Vagina (tissue), 2 donors: ENCODE data around the gene G3BP1. TPM values are rescaled to one million over a fixed set of nuclear protein-coding genes. Genes with fewer than 3 reads are reported as not detected.
A peak's percentile ranks its signal among the peaks of the same experiment; 100 is the strongest.
"Not testable (repeated sequence)": the region's sequence is repeated elsewhere in the genome, so short reads cannot be mapped to it uniquely, and the experiment has no call there.

Experiments
- DNase-seq, 2 donors: peaks; one replicate each; pipeline ENCODE4 v3.0.0-alpha.2; 2017; ENCODE audit errors: extremely low spot score in 2 of 2
- H3K27ac ChIP-seq: fragments of 200-600 bp; sonication (generic); one replicate; pipeline ENCODE4 v1.5.1; 2019
- H3K27me3 ChIP-seq: fragments of 200-600 bp; sonication (generic); one replicate; pipeline ENCODE4 v1.5.1; 2019
- H3K36me3 ChIP-seq, 2 donors: fragments of 200-600 bp; sonication (generic); one replicate each; pipeline ENCODE4 v1.5.1; 2017 to 2019
- H3K4me1 ChIP-seq: fragments of 200-600 bp; sonication (generic); one replicate; pipeline ENCODE4 v1.5.1; 2019
- H3K4me3 ChIP-seq, 2 donors: fragments of 200-600 bp; sonication (generic); 1 replicate in 1 of 2; 2 replicates in 1 of 2; pipeline ENCODE4 v1.5.1; 2016 to 2019
- H3K9me3 ChIP-seq: fragments of 200-600 bp; sonication (generic); one replicate; pipeline ENCODE4 v1.5.1; 2019
- CTCF ChIP-seq, 3 experiments: fragments of 450-650 bp in 2 of 3; fragments of 200-600 bp in 1 of 3; sonication (generic) in 1 of 3; IDR thresholded peaks; one replicate each; pipeline ENCODE4 v1.5.1; 2017 to 2019; ENCODE audit warnings: antibody characterized with exemption in 3 of 3, mild to moderate bottlenecking in 2 of 3, moderate library complexity in 2 of 3
- POLR2A ChIP-seq, 2 donors: fragments of 450-650 bp; IDR thresholded peaks; one replicate each; pipeline ENCODE4 v1.6.1; 2017; ENCODE audit warnings: antibody characterized with exemption in 2 of 2, mild to moderate bottlenecking in 2 of 2, moderate library complexity in 2 of 2
- POLR2AphosphoS5 ChIP-seq, 2 donors: sonication (generic); formaldehyde crosslinking; IDR thresholded peaks; one replicate each; pipeline ENCODE4 v1.9.0; 2017; ENCODE audit warnings: antibody characterized with exemption in 2 of 2, mild to moderate bottlenecking in 2 of 2, low read depth in 1 of 2; ENCODE audit not compliant: insufficient read depth in 1 of 2
- intact Hi-C: fragments of 100-400 bp; cut with DNase I; formaldehyde crosslinking; loops from one replicate; pipeline ENCODE4 v1.15.1; 2023
- total RNA-seq: library from RNA; depleted of rRNA; stranded (reverse); fragments of >200 nt; gene quantifications from one replicate; pipeline ENCODE4 v1.2.3, GENCODE V29; 2016

G3BP1 gene
- 97.0 TPM for total RNA-seq

DNA sequence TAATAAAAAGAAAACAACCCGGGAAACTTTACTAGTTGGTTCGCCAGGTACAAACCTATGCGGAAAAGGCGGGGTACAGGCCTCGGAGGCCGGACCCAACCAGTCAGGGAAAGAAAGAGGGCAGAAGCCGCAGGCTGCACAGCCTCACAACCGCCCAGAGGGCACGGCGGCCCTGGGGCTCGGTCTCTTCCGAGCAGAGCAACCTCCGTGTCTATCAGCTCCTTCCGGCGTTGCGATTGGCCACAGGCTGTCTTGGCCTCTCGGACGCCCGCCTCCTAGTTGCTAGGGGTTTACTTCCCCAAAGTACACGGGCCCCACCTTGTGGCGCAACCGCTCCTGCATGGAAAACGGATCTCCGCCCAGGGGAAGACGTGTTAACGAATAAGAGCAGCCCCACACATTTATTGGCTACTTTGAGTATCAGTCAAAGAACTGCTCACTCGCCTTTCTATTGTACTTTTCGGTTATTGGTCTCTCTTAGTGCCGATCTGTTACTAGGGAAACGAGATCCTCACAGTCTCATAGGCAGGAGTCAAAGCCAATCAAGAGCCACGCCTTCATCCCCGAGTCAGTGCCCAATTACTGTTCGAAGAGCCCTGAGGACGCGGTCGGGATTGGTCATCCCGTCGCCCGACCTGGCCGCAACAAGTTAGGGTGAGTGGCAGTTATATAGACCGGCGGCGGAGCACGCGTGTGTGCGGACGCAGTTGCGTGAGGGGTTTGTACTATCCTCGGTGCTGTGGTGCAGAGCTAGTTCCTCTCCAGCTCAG lies at the start of gene G3BP1:
TSS of gene G3BP1 (plus strand) at position 696 of the 770 bp plus-strand sequence. CDS start 14,667 bp downstream, outside the sequence.
- Histone ChIP-seq H3K9me3 (no peaks in the 10 kb centered on the region), H3K36me3 (no peaks in the 10 kb centered on the region), H3K4me3 (peak within 1 kb of the TSS; percentile 83 to 87), H3K27me3 (no peaks in the 10 kb centered on the region), H3K27ac (peak within 1 kb of the TSS; percentile 95), H3K4me1 (peaks cover 45% of the 10 kb centered on the region)
- peak; percentile 100 for DNase-seq
- intact Hi-C loops: no loop called here
- TF ChIP-seq CTCF (IDR thresholded peaks at IDR 0.05) (peak; percentile 34 to 56 (median 53)), POLR2A (IDR thresholded peaks at IDR 0.05) (peak; percentile 85 to 100), POLR2AphosphoS5 (IDR thresholded peaks at IDR 0.05; ENCODE audit: insufficient read depth in 1 of 2, low read depth in 1 of 2) (peak; percentile 96 to 98)

GRCh38 chr5:151722546-151722945 lies 49.2 kb upstream of the G3BP1 start:
- Histone ChIP-seq H3K27ac (no peak overlapping the region), H3K27me3 (no peaks in the 10 kb centered on the region), H3K9me3 (no peaks in the 10 kb centered on the region), H3K36me3 (no peaks in the 10 kb centered on the region), H3K4me3 (no peak overlapping the region), H3K4me1 (peaks cover 17% of the 10 kb centered on the region)
- intact Hi-C loops: no loop called here
- TF ChIP-seq POLR2AphosphoS5 (IDR thresholded peaks at IDR 0.05; ENCODE audit: insufficient read depth in 1 of 2, low read depth in 1 of 2) (no peak), CTCF (IDR thresholded peaks at IDR 0.05) (no peak), POLR2A (IDR thresholded peaks at IDR 0.05) (no peak)
- DNase-seq: no peak

DNA sequence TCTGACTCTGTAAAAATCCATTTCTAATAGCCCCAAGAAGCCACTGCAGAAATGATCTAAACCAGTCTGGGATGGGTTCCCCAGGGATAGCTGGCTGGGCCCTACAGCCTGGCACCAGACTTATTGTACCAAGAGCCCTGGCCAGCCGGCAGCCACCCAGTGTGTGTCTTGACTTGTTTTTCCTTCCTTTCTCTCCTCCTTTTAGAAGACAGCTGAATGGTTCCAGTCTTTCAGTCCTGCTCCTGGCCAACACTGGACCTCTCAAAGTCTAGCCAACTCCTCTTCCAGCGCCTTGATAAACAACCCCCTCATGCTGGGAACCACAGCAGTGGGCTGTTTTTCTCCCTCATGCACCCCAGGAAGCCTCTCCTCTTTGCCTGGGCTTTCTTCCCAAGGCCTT lies 47.4 kb upstream of the G3BP1 start:
- no peaks in the 10 kb centered on the region for H3K36me3 ChIP-seq
- no peaks in the 10 kb centered on the region for H3K9me3 ChIP-seq
- intact Hi-C loops: no loop called here
- no peak for TF ChIP-seq POLR2AphosphoS5 (IDR thresholded peaks at IDR 0.05; ENCODE audit: insufficient read depth in 1 of 2, low read depth in 1 of 2)
- TF ChIP-seq POLR2A (IDR thresholded peaks at IDR 0.05): no peak
- no peak for TF ChIP-seq CTCF (IDR thresholded peaks at IDR 0.05)
- peak in 1 of 2 donors; percentile 47 for DNase-seq
- H3K27me3 ChIP-seq: no peaks in the 10 kb centered on the region
- no peaks in the 10 kb centered on the region for H3K4me1 ChIP-seq
- no peak overlapping the region for H3K4me3 ChIP-seq
- H3K27ac ChIP-seq: no peak overlapping the region

DNA sequence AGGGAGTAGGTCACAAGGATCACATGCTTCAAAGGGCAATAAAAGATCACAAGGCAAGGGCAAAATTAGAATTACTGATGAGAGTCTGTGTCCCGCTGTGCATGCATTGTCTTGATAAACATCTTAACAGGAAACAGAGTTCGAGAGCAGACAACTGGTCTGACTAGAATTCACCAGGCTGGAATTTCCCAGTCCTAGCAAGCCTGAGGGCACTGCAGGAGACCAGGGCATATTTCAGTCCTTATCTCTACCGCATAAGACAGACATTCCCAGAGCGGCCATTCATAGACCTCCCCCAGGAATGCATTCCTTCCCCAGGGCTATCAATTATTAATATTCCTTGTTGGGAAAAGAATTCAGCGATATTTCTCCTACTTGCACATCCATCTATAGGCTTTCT lies 42.2 kb upstream of the G3BP1 start:
- intact Hi-C loops, H3K4me1 ChIP-seq, H3K27me3 ChIP-seq: not testable (repeated sequence)

DNA sequence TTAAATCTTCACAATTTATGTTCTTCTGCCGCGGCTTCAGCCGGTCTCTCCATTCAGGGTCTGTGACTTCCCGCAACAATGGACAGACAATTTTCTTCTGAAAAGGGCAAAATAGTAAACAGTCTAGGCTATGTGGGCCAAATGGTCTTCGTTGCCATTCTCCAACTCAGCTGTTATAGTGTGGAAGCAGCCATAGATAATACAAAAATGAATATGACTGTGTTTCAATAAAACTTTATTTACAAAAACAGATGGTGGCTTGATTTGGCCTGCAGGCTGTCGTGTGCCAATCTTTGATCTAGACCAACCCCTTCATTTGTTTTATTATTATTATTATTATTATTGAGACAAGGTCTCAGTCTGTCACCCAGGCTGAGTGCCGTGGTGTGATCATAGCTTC lies 41.4 kb upstream of the G3BP1 start:
- no peak for TF ChIP-seq POLR2A (IDR thresholded peaks at IDR 0.05)
- TF ChIP-seq CTCF (IDR thresholded peaks at IDR 0.05): no peak
- no peak for TF ChIP-seq POLR2AphosphoS5 (IDR thresholded peaks at IDR 0.05; ENCODE audit: insufficient read depth in 1 of 2, low read depth in 1 of 2)
- no peak for DNase-seq
- no peaks in the 10 kb centered on the region for H3K4me1 ChIP-seq
- H3K9me3 ChIP-seq: no peaks in the 10 kb centered on the region
- intact Hi-C loops: no loop called here
- no peaks in the 10 kb centered on the region for H3K36me3 ChIP-seq
- H3K27ac ChIP-seq: no peak overlapping the region
- no peaks in the 10 kb centered on the region for H3K27me3 ChIP-seq
- no peak overlapping the region for H3K4me3 ChIP-seq

More for the DNA sequence above, 42.2 kb upstream of the G3BP1 start:
- not testable (repeated sequence) for H3K36me3 ChIP-seq, H3K9me3 ChIP-seq, H3K27ac ChIP-seq, H3K4me3 ChIP-seq, DNase-seq
